Effector CD4-positive, alpha-beta T cell (primary cell): ENCODE measurements around the gene GIT2.
"Not testable (repeated sequence)": the region's sequence is repeated elsewhere in the genome, so short reads cannot be mapped to it uniquely, and the experiment has no call there.

Experiments
- DNase-seq: peaks from one replicate; pipeline ENCODE4 v3.0.0-alpha.2; 2020

Gene GIT2

GRCh38 chr12:109940339-109940923 is 55.7 kb downstream of the GIT2 start:
- DNase-seq = no peak

- DNase-seq = no peak
Observed at GRCh38 chr12:109939504-109939903, 56.7 kb downstream of the GIT2 start.

- no peak for DNase-seq
Observed at GRCh38 chr12:109938947-109939346, 57.2 kb downstream of the GIT2 start.

- no peak for DNase-seq
Observed at GRCh38 chr12:109937371-109937770, 58.8 kb downstream of the GIT2 start.

GRCh38 chr12:109934026-109934425 is 62.1 kb downstream of the GIT2 start:
- DNase-seq = no peak

GRCh38 chr12:109932878-109933503 is 63.2 kb downstream of the GIT2 start:
- no peak for DNase-seq

GRCh38 chr12:109931143-109931542 is 65.0 kb downstream of the GIT2 start:
- DNase-seq = no peak

- DNase-seq = no peak
Observed at GRCh38 chr12:109930028-109930800, 66.0 kb downstream of the GIT2 start.

- DNase-seq = not testable (repeated sequence)
Observed at GRCh38 chr12:109929326-109929725, 66.8 kb downstream of the GIT2 start.

- DNase-seq = no peak
Observed at GRCh38 chr12:109928058-109928656, 68.0 kb downstream of the GIT2 start.

- DNase-seq = peak; percentile 12
Observed at GRCh38 chr12:109927622-109928021, 68.5 kb downstream of the GIT2 start.

- no peak for DNase-seq
Observed at GRCh38 chr12:109926488-109927210, 69.5 kb downstream of the GIT2 start.

GRCh38 chr12:109926016-109926415 is 70.2 kb downstream of the GIT2 start:
- DNase-seq = no peak

- DNase-seq = no peak
Observed at GRCh38 chr12:109925185-109925840, 70.9 kb downstream of the GIT2 start.

GRCh38 chr12:109923481-109924245 is 72.5 kb downstream of the GIT2 start:
- DNase-seq = no peak

GRCh38 chr12:109923038-109923437 is 73.1 kb downstream of the GIT2 start:
- no peak for DNase-seq

GRCh38 chr12:109921982-109922381 is 74.2 kb downstream of the GIT2 start:
- no peak for DNase-seq

GRCh38 chr12:109920261-109920780 is 75.8 kb downstream of the GIT2 start:
- no peak for DNase-seq

GRCh38 chr12:109919456-109919855 is 76.7 kb downstream of the GIT2 start:
- DNase-seq = no peak

GRCh38 chr12:109916045-109916444 is 80.1 kb downstream of the GIT2 start:
- DNase-seq = no peak
